Endothelial cell (in vitro differentiated cells): ENCODE data around the gene XPO1. TPM values are rescaled to one million over a fixed set of nuclear protein-coding genes. Genes with fewer than 3 reads are reported as not detected.
"Not testable (repeated sequence)": the region's sequence is repeated elsewhere in the genome, so short reads cannot be mapped to it uniquely, and the experiment has no call there.

ENCODE experiments used
- DNase-seq: peaks from one replicate; pipeline ENCODE4 v3.0.0; 2021; ENCODE audit warnings: low spot score
- H3K27ac Mint-ChIP-seq: one replicate; pipeline ENCODE4 v1.8.0; 2021; ENCODE audit warnings: mixed read lengths, inconsistent platforms; ENCODE audit not compliant: unreplicated experiment
- H3K27me3 Mint-ChIP-seq: one replicate; pipeline ENCODE4 v1.8.0; 2021; ENCODE audit warnings: mild to moderate bottlenecking, moderate library complexity, mixed read lengths, inconsistent platforms; ENCODE audit not compliant: unreplicated experiment
- H3K36me3 Mint-ChIP-seq: one replicate; pipeline ENCODE4 v1.8.0; 2021; ENCODE audit warnings: mild to moderate bottlenecking, low read depth, mixed read lengths, inconsistent platforms; ENCODE audit not compliant: unreplicated experiment
- H3K4me1 Mint-ChIP-seq: one replicate; pipeline ENCODE4 v1.8.0; 2021; ENCODE audit warnings: mild to moderate bottlenecking, mixed read lengths, inconsistent platforms; ENCODE audit not compliant: unreplicated experiment
- H3K4me3 Mint-ChIP-seq: one replicate; pipeline ENCODE4 v1.8.0; 2021; ENCODE audit warnings: mild to moderate bottlenecking, mixed read lengths, inconsistent platforms; ENCODE audit not compliant: unreplicated experiment
- H3K9me3 Mint-ChIP-seq: one replicate; pipeline ENCODE4 v1.8.0; 2021; ENCODE audit warnings: mixed read lengths, inconsistent platforms; ENCODE audit not compliant: unreplicated experiment
- CTCF ChIP-seq: fragments of 200-600 bp; sonication (generic); IDR thresholded peaks from one replicate; pipeline ENCODE4 v1.5.0; 2021; ENCODE audit warnings: antibody characterized with exemption; ENCODE audit not compliant: unreplicated experiment
- total RNA-seq: library from RNA; stranded (reverse); fragmentation: NEBNext Ultra II Directional; extraction: Animal tissue kit (Norgen Biotek cat#: 25700); gene quantifications from one replicate; pipeline ENCODE4 v1.2.1, GENCODE V29; 2021; ENCODE audit not compliant: unreplicated experiment

XPO1 gene
- total RNA-seq, 1 donor from 2014 or later = 138 TPM

GRCh38 chr2:61471905-61472805, 66.0 kb downstream of the XPO1 start:
- Mint-ChIP-seq H3K27ac (peak overlapping the region; percentile 93), H3K36me3 (peaks cover 12% of the 10 kb centered on the region), H3K4me1 (peaks cover 16% of the 10 kb centered on the region), H3K9me3 (no peaks in the 10 kb centered on the region), H3K4me3 (peak overlapping the region; percentile 94), H3K27me3 (peaks cover 3% of the 10 kb centered on the region)
- DNase-seq = no peak
- TF ChIP-seq CTCF = no peak

GRCh38 chr2:61470965-61471904, 66.9 kb downstream of the XPO1 start, which contains the start of gene USP34:
Gene USP34 (minus strand): TSS chr2:61471087. CDS start chr2:61470692, 395 bp downstream.
- no peak for TF ChIP-seq CTCF
- DNase-seq = peak; percentile 92
- Mint-ChIP-seq H3K27me3 (peaks cover 3% of the 10 kb centered on the region), H3K9me3 (no peaks in the 10 kb centered on the region), H3K4me1 (peaks cover 16% of the 10 kb centered on the region), H3K27ac (peak within 1 kb of the TSS; percentile 93), H3K4me3 (peak within 1 kb of the TSS; percentile 96), H3K36me3 (peaks cover 8% of the 10 kb centered on the region)

- Mint-ChIP-seq H3K27me3 (peaks cover 3% of the 10 kb centered on the region), H3K9me3 (no peaks in the 10 kb centered on the region), H3K4me1 (peaks cover 16% of the 10 kb centered on the region), H3K36me3 (peaks cover 8% of the 10 kb centered on the region), H3K4me3 (peak overlapping the region; percentile 96), H3K27ac (peak overlapping the region; percentile 93)
- DNase-seq = peak; percentile 85
- no peak for TF ChIP-seq CTCF
These were observed 67.8 kb downstream of the XPO1 start for GRCh38 chr2:61470122-61470951.

- H3K4me3 Mint-ChIP-seq = peak overlapping the region; percentile 96
- no peaks in the 10 kb centered on the region for H3K9me3 Mint-ChIP-seq
- H3K36me3 Mint-ChIP-seq = peaks cover 8% of the 10 kb centered on the region
- DNase-seq = no peak
- H3K4me1 Mint-ChIP-seq = peaks cover 16% of the 10 kb centered on the region
- no peak for TF ChIP-seq CTCF
- H3K27me3 Mint-ChIP-seq = peaks cover 3% of the 10 kb centered on the region
- H3K27ac Mint-ChIP-seq = peak overlapping the region; percentile 93
These were observed 68.6 kb downstream of the XPO1 start for GRCh38 chr2:61469424-61470121.

- H3K36me3 Mint-ChIP-seq, H3K27ac Mint-ChIP-seq, DNase-seq, H3K27me3 Mint-ChIP-seq, H3K9me3 Mint-ChIP-seq: not testable (repeated sequence)
- H3K4me1 Mint-ChIP-seq = peaks cover 19% of the 10 kb centered on the region
- peak overlapping the region; percentile 51 for H3K4me3 Mint-ChIP-seq
These were observed 69.9 kb downstream of the XPO1 start for GRCh38 chr2:61468231-61468630.
